GM23248 (cell line): ENCODE measurements around the gene HTATSF1. TPM values are rescaled to one million over a fixed set of nuclear protein-coding genes. Genes with fewer than 3 reads are reported as not detected.
A peak's percentile ranks its signal among the peaks of the same experiment; 100 is the strongest.

ENCODE experiments used
- DNase-seq: peaks from one replicate; pipeline ENCODE4 v3.0.0-alpha.2; 2015
- H2AFZ ChIP-seq: fragments of 200-600 bp; sonication (generic); 2 replicates; pipeline ENCODE4 v1.6.1; 2016; ENCODE audit warnings: antibody characterized with exemption
- H3F3A ChIP-seq: fragments of 200-600 bp; sonication (generic); 2 replicates; pipeline ENCODE4 v1.6.1; 2016; ENCODE audit warnings: mild to moderate bottlenecking, antibody characterized with exemption, mixed run types; ENCODE audit not compliant: insufficient read depth
- H3K27ac ChIP-seq: fragments of 200-600 bp; sonication (generic); 2 replicates; pipeline ENCODE4 v1.5.1; 2016; ENCODE audit warnings: mild to moderate bottlenecking
- H3K27me3 ChIP-seq: fragments of 200-600 bp; sonication (generic); replicated peaks from 2 replicates; pipeline ENCODE4 v1.6.1; 2016; ENCODE audit warnings: mild to moderate bottlenecking; ENCODE audit not compliant: insufficient read depth
- H3K36me3 ChIP-seq: fragments of 200-600 bp; sonication (generic); 2 replicates; pipeline ENCODE4 v1.6.1; 2016; ENCODE audit warnings: low read depth, mild to moderate bottlenecking
- H3K4me1 ChIP-seq: fragments of 200-600 bp; sonication (generic); 2 replicates; pipeline ENCODE4 v1.6.1; 2016; ENCODE audit warnings: mild to moderate bottlenecking; ENCODE audit not compliant: insufficient read depth
- H3K4me2 ChIP-seq: fragments of 200-600 bp; sonication (generic); one replicate; pipeline ENCODE4 v1.6.1; 2016; ENCODE audit warnings: mild to moderate bottlenecking; ENCODE audit not compliant: unreplicated experiment
- H3K4me3 ChIP-seq: fragments of 200-600 bp; sonication (generic); 2 replicates; pipeline ENCODE4 v1.5.1; 2016; ENCODE audit warnings: mild to moderate bottlenecking
- H3K79me2 ChIP-seq: fragments of 200-600 bp; sonication (generic); 2 replicates; pipeline ENCODE4 v1.6.1; 2016; ENCODE audit warnings: mild to moderate bottlenecking; ENCODE audit not compliant: insufficient read depth
- H3K9ac ChIP-seq: fragments of 200-600 bp; sonication (generic); 2 replicates; pipeline ENCODE4 v1.6.1; 2016; ENCODE audit warnings: mild to moderate bottlenecking
- H3K9me2 ChIP-seq: fragments of 200-600 bp; sonication (generic); 2 replicates; pipeline ENCODE4 v1.6.1; 2016; ENCODE audit warnings: mixed run types, mild to moderate bottlenecking, moderate library complexity; ENCODE audit not compliant: insufficient read depth
- H3K9me3 ChIP-seq: fragments of 200-600 bp; sonication (generic); one replicate; pipeline ENCODE4 v1.6.1; 2017; ENCODE audit warnings: low read depth
- H4K20me1 ChIP-seq: fragments of 200-600 bp; sonication (generic); 2 replicates; pipeline ENCODE4 v1.6.0; 2016; ENCODE audit not compliant: insufficient read depth
- EZH2 ChIP-seq: fragments of 200-600 bp; sonication (generic); IDR thresholded peaks from 2 replicates; pipeline ENCODE4 v1.6.1; 2018; ENCODE audit warnings: antibody characterized with exemption, mild to moderate bottlenecking; ENCODE audit not compliant: insufficient read depth, poor library complexity, severe bottlenecking
- EZH2phosphoT487 ChIP-seq: fragments of 200-600 bp; sonication (generic); IDR thresholded peaks from 2 replicates; pipeline ENCODE4 v1.6.1; 2018; ENCODE audit warnings: antibody characterized with exemption, moderate library complexity, mild to moderate bottlenecking, low read depth; ENCODE audit not compliant: insufficient read depth
- WGBS, 2 experiments: methylation state at CpG; one replicate each; pipeline ENCODE4 v1.1.6; 2015 to 2017; ENCODE audit warnings: low lambda C conversion rate in 2 of 2, low coverage in 1 of 2; ENCODE audit errors: missing lambda C conversion rate in 2 of 2; 5-methylcytosine and 5-hydroxymethylcytosine counted together
- in situ Hi-C: fragments of 300-500 bp; cut with MboI; formaldehyde crosslinking; loops from 2 replicates; pipeline ENCODE4 v1.15.0; 2020
- polyA plus RNA-seq: library from polyadenylated mRNA; unstranded; fragments of >200 nt; fragmentation: Nextera tagmentation; extraction: Ambion mirVana; gene quantifications from 2 replicates; pipeline ENCODE4 v1.2.1, GENCODE V29; 2016
- total RNA-seq: library from RNA; depleted of rRNA; stranded (reverse); fragments of >200 nt; shearing (Covaris generic); gene quantifications from 2 replicates; pipeline ENCODE4 v1.2.3, GENCODE V29; 2014

HTATSF1 gene
- total and polyA plus RNA-seq, 2 experiments from 2014 or later, result 46.9 to 51.5 TPM

DNA sequence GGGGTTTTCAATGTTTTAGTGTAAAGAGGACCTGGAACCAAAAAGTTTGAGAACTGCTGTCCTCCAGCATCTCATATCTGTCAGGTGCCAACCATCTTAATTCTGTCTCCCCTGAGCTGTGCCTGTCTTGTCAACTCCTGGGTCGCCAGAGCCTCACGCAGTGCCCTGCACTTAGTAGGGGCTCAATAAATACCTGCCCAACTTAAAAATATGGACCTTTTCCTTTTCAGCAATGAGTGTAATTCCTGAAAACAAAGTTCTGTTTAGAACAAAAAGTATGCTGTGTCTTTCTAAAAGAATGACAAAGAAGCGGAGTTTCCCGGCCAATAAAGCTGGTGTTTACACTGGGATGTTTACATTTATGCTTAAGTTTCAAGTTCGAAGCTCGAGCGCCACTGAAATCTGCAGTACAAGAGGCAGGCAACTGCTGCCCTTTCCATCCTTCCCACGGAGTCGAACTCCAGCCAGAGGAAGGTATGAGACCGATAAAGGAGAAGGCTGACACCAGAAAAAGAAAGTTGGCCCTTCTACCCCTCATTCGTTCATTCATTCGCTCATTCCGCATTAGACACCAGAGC, 1.1 kb upstream of the HTATSF1 start:
- Histone ChIP-seq H3F3A (peaks cover 9% of the 10 kb centered on the region; the same call in 1 of the 2 replicates), H3K36me3 (peaks cover 8% of the 10 kb centered on the region; the same call in 1 of the 2 replicates), H3K4me3 (peak overlapping the region; percentile 96), H3K27me3 (no peaks in the 10 kb centered on the region), H2AFZ (peak overlapping the region; percentile 98), H3K4me1 (peaks cover 13% of the 10 kb centered on the region), H3K4me2 (peak overlapping the region; percentile 81), H3K9me3 (no peaks in the 10 kb centered on the region), H3K79me2 (peaks cover 27% of the 10 kb centered on the region), H3K9ac (peak overlapping the region; percentile 94), H4K20me1 (no peaks in the 10 kb centered on the region), H3K27ac (peak overlapping the region; percentile 94), H3K9me2 (no peaks in the 10 kb centered on the region)
- in situ Hi-C loops, result no loop called here
- no peak for DNase-seq
- TF ChIP-seq EZH2phosphoT487, result no peak
- no peak for TF ChIP-seq EZH2
- 0 to 2% methylated on average over 10 to 13 of the region's 13 CpGs for WGBS, 2 experiments

- Histone ChIP-seq H3K4me3 (peak overlapping the region; percentile 96), H3K27me3 (no peaks in the 10 kb centered on the region), H3K9ac (peak overlapping the region; percentile 94), H3F3A (peaks cover 9% of the 10 kb centered on the region; the same call in 1 of the 2 replicates), H3K9me3 (no peaks in the 10 kb centered on the region), H4K20me1 (no peaks in the 10 kb centered on the region), H3K9me2 (no peaks in the 10 kb centered on the region), H3K36me3 (peaks cover 15% of the 10 kb centered on the region; the same call in 1 of the 2 replicates), H3K4me1 (peaks cover 13% of the 10 kb centered on the region), H3K4me2 (peak overlapping the region; percentile 81), H3K79me2 (peaks cover 27% of the 10 kb centered on the region), H3K27ac (peak overlapping the region; percentile 94), H2AFZ (peak overlapping the region; percentile 98)
- 0% methylated on average over 6 to 49 of the region's 111 CpGs for WGBS, 2 experiments
- TF ChIP-seq EZH2phosphoT487 (no peak), EZH2 (no peak)
- in situ Hi-C loops, result no loop called here
- DNase-seq, result peak; percentile 91
Observed at GRCh38 chrX:136496764-136497555, 432 bp upstream of the HTATSF1 start.

DNA sequence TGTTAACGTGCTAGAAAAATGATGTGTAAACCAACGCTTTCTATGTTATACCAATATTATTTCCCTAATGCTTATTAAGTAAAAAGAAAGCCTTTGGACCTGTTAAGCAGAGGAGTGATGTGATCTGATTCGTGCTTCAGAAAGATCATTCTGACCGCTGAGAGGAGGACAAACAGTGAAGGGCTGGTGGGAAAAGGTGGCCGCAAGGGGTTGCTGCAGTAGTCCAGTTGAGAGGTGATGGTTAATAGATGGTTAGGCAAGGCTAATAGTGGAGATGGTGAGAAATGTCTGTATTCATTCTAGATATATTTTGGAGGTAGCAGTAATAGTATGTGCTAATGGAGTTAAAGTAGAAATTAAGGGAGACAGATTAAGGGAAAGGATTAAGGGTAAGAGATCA, 21.7 kb downstream of the HTATSF1 start:
- in situ Hi-C loops, result no loop called here
- Histone ChIP-seq H3K27me3 (no peaks in the 10 kb centered on the region), H3K4me2 (no peak overlapping the region), H3K79me2 (no peaks in the 10 kb centered on the region), H3K9me3 (no peaks in the 10 kb centered on the region), H3K27ac (no peak overlapping the region), H3K4me3 (no peak overlapping the region), H4K20me1 (no peaks in the 10 kb centered on the region), H3K9ac (no peak overlapping the region), H2AFZ (no peak overlapping the region), H3K9me2 (no peaks in the 10 kb centered on the region), H3K4me1 (no peaks in the 10 kb centered on the region), H3F3A (no peaks in the 10 kb centered on the region), H3K36me3 (no peaks in the 10 kb centered on the region)
- no peak for DNase-seq
- 63 to 67% methylated on average over 5 of the region's 5 CpGs for WGBS, 2 experiments
- TF ChIP-seq EZH2phosphoT487 (no peak), EZH2 (no peak)

- H3K9ac ChIP-seq, result no peak overlapping the region
- H3K4me2 ChIP-seq, result no peak overlapping the region
- peaks cover 7% of the 10 kb centered on the region for H3K4me1 ChIP-seq
- DNase-seq, result no peak
- TF ChIP-seq EZH2 (no peak), EZH2phosphoT487 (no peak)
- no peak overlapping the region for H2AFZ ChIP-seq
- in situ Hi-C loops, result no loop called here
- no peak overlapping the region for H3K27ac ChIP-seq
- no peaks in the 10 kb centered on the region for H3K79me2 ChIP-seq
- H3K9me2 ChIP-seq, result no peaks in the 10 kb centered on the region
- no peaks in the 10 kb centered on the region for H4K20me1 ChIP-seq
- H3K27me3 ChIP-seq, result no peaks in the 10 kb centered on the region
- no peaks in the 10 kb centered on the region for H3K36me3 ChIP-seq
- H3F3A ChIP-seq, result no peaks in the 10 kb centered on the region
- no peaks in the 10 kb centered on the region for H3K9me3 ChIP-seq
- no peak overlapping the region for H3K4me3 ChIP-seq
Observed at GRCh38 chrX:136523770-136524169, 26.4 kb downstream of the HTATSF1 start.
